ENCODE measurements around the gene PACRG.

DNA sequence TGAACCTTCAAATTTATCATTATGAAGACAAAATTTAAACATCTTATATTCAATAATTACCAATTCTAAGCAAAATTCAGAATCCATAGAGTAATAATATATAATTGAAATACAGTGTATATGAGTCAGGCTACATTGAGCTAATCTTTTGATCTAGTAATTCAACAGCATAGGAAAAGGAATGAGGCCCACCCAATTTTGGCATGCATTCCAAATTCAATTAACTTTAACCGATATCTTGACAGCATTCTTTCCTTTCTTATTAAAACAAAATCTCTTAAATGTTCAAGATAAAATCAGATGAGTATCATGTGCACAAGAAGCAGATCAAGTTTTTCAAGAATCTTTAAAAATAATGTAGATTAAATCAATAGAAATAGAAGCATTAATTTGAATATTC, 553.9 kb downstream of the PACRG start:
- TF ChIP-seq EP300 (IDR thresholded peaks at IDR 0.05; ENCODE audit: borderline replicate concordance in 1 of 2, low read depth in 2 of 2, low read length in 2 of 2), result no peak
- no peak for TF ChIP-seq TAF7 (optimal IDR thresholded peaks at IDR 0.05; ENCODE audit: borderline replicate concordance, low read depth, low read length)
- TF ChIP-seq CBX8 (IDR thresholded peaks at IDR 0.05; ENCODE audit: borderline replicate concordance, low read depth, low read length), result no peak
- TF ChIP-seq CTCF (IDR thresholded peaks at IDR 0.05; ENCODE audit: control extremely low read depth in 1 of 3, insufficient read depth in 1 of 3, low read depth in 1 of 3, low read length in 3 of 3), result no peak
- TF ChIP-seq HDAC6 (IDR thresholded peaks at IDR 0.05; ENCODE audit: low read depth, low read length), result no peak
- no peak for TF ChIP-seq RAD21 (IDR thresholded peaks at IDR 0.05 in 1 of 2, conservative IDR thresholded peaks at IDR 0.05 in 1 of 2; ENCODE audit: low read depth in 2 of 2, low read length in 2 of 2)
- no peak for TF ChIP-seq POLR2AphosphoS5 (IDR thresholded peaks at IDR 0.05; ENCODE audit: low read depth, low read length)
- no peak for TF ChIP-seq SP2 (IDR thresholded peaks at IDR 0.05; ENCODE audit: low read length)
